Hepatocyte (in vitro differentiated cells): Measurements from ENCODE around the gene LHPP. TPM values are rescaled to one million over a fixed set of nuclear protein-coding genes. Genes with fewer than 3 reads are reported as not detected.

ENCODE experiments used
- DNase-seq: peaks from one replicate; pipeline ENCODE4 v3.0.0-alpha.2; 2016; ENCODE audit warnings: low spot score
- H2AFZ ChIP-seq: fragments of 200-600 bp; sonication (generic); 2 replicates; pipeline ENCODE4 v1.6.0; 2016; ENCODE audit warnings: antibody characterized with exemption, mild to moderate bottlenecking
- H3K27ac ChIP-seq: fragments of 200-600 bp; sonication (generic); 2 replicates; pipeline ENCODE4 v1.5.1; 2016; ENCODE audit warnings: mild to moderate bottlenecking
- H3K27me3 ChIP-seq: fragments of 200-600 bp; sonication (generic); 2 replicates; pipeline ENCODE4 v1.6.1; 2016
- H3K36me3 ChIP-seq: fragments of 200-600 bp; sonication (generic); replicated peaks from 2 replicates; pipeline ENCODE4 v1.5.1; 2016; ENCODE audit warnings: low read depth; ENCODE audit not compliant: insufficient read depth
- H3K4me1 ChIP-seq: fragments of 200-600 bp; sonication (generic); 2 replicates; pipeline ENCODE4 v1.5.1; 2016; ENCODE audit warnings: mild to moderate bottlenecking, moderate library complexity; ENCODE audit not compliant: insufficient read depth
- H3K4me2 ChIP-seq: fragments of 200-600 bp; sonication (generic); 2 replicates; pipeline ENCODE4 v1.6.0; 2016
- H3K4me3 ChIP-seq: fragments of 200-600 bp; sonication (generic); 2 replicates; pipeline ENCODE4 v1.5.1; 2016; ENCODE audit warnings: mild to moderate bottlenecking
- H3K79me2 ChIP-seq: fragments of 200-600 bp; sonication (generic); 2 replicates; pipeline ENCODE4 v1.6.0; 2017; ENCODE audit warnings: mild to moderate bottlenecking
- H3K9me2 ChIP-seq: fragments of 200-600 bp; sonication (generic); replicated peaks from 2 replicates; pipeline ENCODE4 v1.6.0; 2017; ENCODE audit warnings: mild to moderate bottlenecking; ENCODE audit not compliant: insufficient read depth
- H3K9me3 ChIP-seq: fragments of 200-600 bp; sonication (generic); 2 replicates; pipeline ENCODE4 v1.5.1; 2016; ENCODE audit warnings: low read depth, mild to moderate bottlenecking
- H4K20me1 ChIP-seq: fragments of 200-600 bp; sonication (generic); 2 replicates; pipeline ENCODE4 v1.6.0; 2016; ENCODE audit warnings: mild to moderate bottlenecking; ENCODE audit not compliant: insufficient read depth, poor library complexity, severe bottlenecking
- CTCF ChIP-seq: fragments of 200-600 bp; sonication (generic); IDR thresholded peaks from 2 replicates; pipeline ENCODE4 v1.5.1; 2016; ENCODE audit warnings: antibody characterized with exemption, mild to moderate bottlenecking; ENCODE audit not compliant: poor library complexity
- EZH2 ChIP-seq: fragments of 200-600 bp; sonication (generic); IDR thresholded peaks from 2 replicates; pipeline ENCODE4 v1.6.1; 2016; ENCODE audit warnings: antibody characterized with exemption, mild to moderate bottlenecking, borderline replicate concordance
- EZH2phosphoT487 ChIP-seq: fragments of 200-600 bp; sonication (generic); IDR thresholded peaks from one replicate; pipeline ENCODE4 v1.6.1; 2018; ENCODE audit warnings: antibody characterized with exemption, mild to moderate bottlenecking, low read depth, moderate library complexity; ENCODE audit not compliant: unreplicated experiment, severe bottlenecking
- WGBS: methylation state at CpG from one replicate; pipeline ENCODE4 v1.1.6; 2016; ENCODE audit warnings: low lambda C conversion rate; ENCODE audit errors: missing lambda C conversion rate; 5-methylcytosine and 5-hydroxymethylcytosine counted together
- polyA plus RNA-seq: library from polyadenylated mRNA; unstranded; fragments of >200 nt; fragmentation: Nextera tagmentation; extraction: Ambion mirVana; gene quantifications from 2 replicates; pipeline ENCODE4 v1.2.1, GENCODE V29; 2016
- total RNA-seq: library from RNA; depleted of rRNA; stranded (reverse); fragments of >200 nt; gene quantifications from 2 replicates; pipeline ENCODE4 v1.2.3, GENCODE V29; 2014

The LHPP gene
- total and polyA plus RNA-seq, 2 experiments from 2014 or later = 29.4 to 30.3 TPM

- H3K9me3 ChIP-seq = no peaks in the 10 kb centered on the region
- peak overlapping the region; percentile 39 for H3K27ac ChIP-seq
- H3K4me1 ChIP-seq = peaks cover 30% of the 10 kb centered on the region
- WGBS = 95% methylated on average over 12 of the region's 13 CpGs
- H2AFZ ChIP-seq = no peak overlapping the region
- peaks cover 5% of the 10 kb centered on the region for H4K20me1 ChIP-seq
- no peak overlapping the region for H3K4me2 ChIP-seq
- DNase-seq = no peak
- no peaks in the 10 kb centered on the region for H3K9me2 ChIP-seq
- H3K4me3 ChIP-seq = no peak overlapping the region
- H3K79me2 ChIP-seq = peaks cover 40% of the 10 kb centered on the region
- H3K36me3 ChIP-seq = no peaks in the 10 kb centered on the region
- no peaks in the 10 kb centered on the region for H3K27me3 ChIP-seq
- no peak for TF ChIP-seq EZH2
- no peak for TF ChIP-seq EZH2phosphoT487
- no peak for TF ChIP-seq CTCF
These were observed 184.0 kb downstream of the LHPP start for GRCh38 chr10:124645467-124646095.

GRCh38 chr10:124646483-124647352 is 185.1 kb downstream of the LHPP start:
- Histone ChIP-seq H3K4me3 (no peak overlapping the region), H4K20me1 (peaks cover 2% of the 10 kb centered on the region), H3K36me3 (no peaks in the 10 kb centered on the region), H3K27me3 (no peaks in the 10 kb centered on the region), H3K27ac (peak overlapping the region; percentile 39), H3K9me3 (no peaks in the 10 kb centered on the region), H3K4me1 (peaks cover 22% of the 10 kb centered on the region), H3K4me2 (no peak overlapping the region), H3K9me2 (no peaks in the 10 kb centered on the region), H2AFZ (no peak overlapping the region), H3K79me2 (peaks cover 39% of the 10 kb centered on the region)
- peak; percentile 80 for DNase-seq
- WGBS = 91% methylated on average over 19 of the region's 19 CpGs
- TF ChIP-seq EZH2phosphoT487 (no peak), CTCF (no peak), EZH2 (no peak)

GRCh38 chr10:124647421-124648130 is 186.0 kb downstream of the LHPP start:
- H2AFZ ChIP-seq = no peak overlapping the region
- no peaks in the 10 kb centered on the region for H3K27me3 ChIP-seq
- H4K20me1 ChIP-seq = peaks cover 2% of the 10 kb centered on the region
- no peak for TF ChIP-seq EZH2
- no peak for TF ChIP-seq EZH2phosphoT487
- TF ChIP-seq CTCF = no peak
- H3K9me3 ChIP-seq = no peaks in the 10 kb centered on the region
- no peaks in the 10 kb centered on the region for H3K36me3 ChIP-seq
- H3K79me2 ChIP-seq = peaks cover 44% of the 10 kb centered on the region
- no peak overlapping the region for H3K4me3 ChIP-seq
- no peak overlapping the region for H3K27ac ChIP-seq
- no peak overlapping the region for H3K4me2 ChIP-seq
- WGBS = 77% methylated on average over 9 of the region's 9 CpGs
- peaks cover 21% of the 10 kb centered on the region for H3K4me1 ChIP-seq
- no peak for DNase-seq
- H3K9me2 ChIP-seq = no peaks in the 10 kb centered on the region
